Ascending aorta (tissue), 2 donors: ENCODE results near the gene CBFA2T2. TPM values are rescaled to one million over a fixed set of nuclear protein-coding genes. Genes with fewer than 3 reads are reported as not detected.
A peak's percentile ranks its signal among the peaks of the same experiment; 100 is the strongest.

Experiments used
- DNase-seq, 2 donors: peaks; one replicate each; pipeline ENCODE4 v3.0.0-alpha.2; 2019; ENCODE audit warnings: low spot score in 2 of 2
- H3K27ac ChIP-seq, 2 donors: fragments of 200-600 bp; sonication (generic); one replicate each; pipeline ENCODE4 v1.5.1; 2016 to 2017; ENCODE audit warnings: mild to moderate bottlenecking in 1 of 2
- H3K27me3 ChIP-seq: fragments of 200-600 bp; sonication (generic); one replicate; pipeline ENCODE4 v1.5.1; 2017
- H3K36me3 ChIP-seq, 2 donors: fragments of 200-600 bp; sonication (generic); one replicate each; pipeline ENCODE4 v1.5.1; 2016
- H3K4me1 ChIP-seq, 2 donors: fragments of 200-600 bp; sonication (generic); one replicate each; pipeline ENCODE4 v1.5.1; 2016 to 2017; ENCODE audit warnings: mild to moderate bottlenecking in 1 of 2
- H3K4me3 ChIP-seq, 2 donors: fragments of 200-600 bp; sonication (generic); one replicate each; pipeline ENCODE4 v1.5.1; 2016 to 2017; ENCODE audit warnings: mild to moderate bottlenecking in 1 of 2
- H3K9me3 ChIP-seq, 2 donors: fragments of 200-600 bp; sonication (generic); one replicate each; pipeline ENCODE4 v1.5.1; 2016
- intact Hi-C: fragments of 100-400 bp; cut with DNase I; formaldehyde crosslinking; loops from one replicate; pipeline ENCODE4 v1.15.1; 2023
- total RNA-seq: library from RNA; depleted of rRNA; stranded (reverse); fragments of >200 nt; gene quantifications from one replicate; pipeline ENCODE4 v1.1.0, GENCODE V29; 2016
- TF ChIP-seq, protein P1 (sequence below), 3 experiments: fragments of 200-600 bp in 2 of 3; fragments of 450-650 bp in 1 of 3; sonication (generic) in 2 of 3; IDR thresholded peaks; one replicate each; pipeline ENCODE4 v1.5.1; 2016 to 2019; ENCODE audit warnings: antibody characterized with exemption in 3 of 3, mild to moderate bottlenecking in 1 of 3, moderate library complexity in 1 of 3

The CBFA2T2 gene
- total RNA-seq, 1 donor from 2014 or later, result 22.4 TPM

- TF ChIP-seq, protein P1, sequence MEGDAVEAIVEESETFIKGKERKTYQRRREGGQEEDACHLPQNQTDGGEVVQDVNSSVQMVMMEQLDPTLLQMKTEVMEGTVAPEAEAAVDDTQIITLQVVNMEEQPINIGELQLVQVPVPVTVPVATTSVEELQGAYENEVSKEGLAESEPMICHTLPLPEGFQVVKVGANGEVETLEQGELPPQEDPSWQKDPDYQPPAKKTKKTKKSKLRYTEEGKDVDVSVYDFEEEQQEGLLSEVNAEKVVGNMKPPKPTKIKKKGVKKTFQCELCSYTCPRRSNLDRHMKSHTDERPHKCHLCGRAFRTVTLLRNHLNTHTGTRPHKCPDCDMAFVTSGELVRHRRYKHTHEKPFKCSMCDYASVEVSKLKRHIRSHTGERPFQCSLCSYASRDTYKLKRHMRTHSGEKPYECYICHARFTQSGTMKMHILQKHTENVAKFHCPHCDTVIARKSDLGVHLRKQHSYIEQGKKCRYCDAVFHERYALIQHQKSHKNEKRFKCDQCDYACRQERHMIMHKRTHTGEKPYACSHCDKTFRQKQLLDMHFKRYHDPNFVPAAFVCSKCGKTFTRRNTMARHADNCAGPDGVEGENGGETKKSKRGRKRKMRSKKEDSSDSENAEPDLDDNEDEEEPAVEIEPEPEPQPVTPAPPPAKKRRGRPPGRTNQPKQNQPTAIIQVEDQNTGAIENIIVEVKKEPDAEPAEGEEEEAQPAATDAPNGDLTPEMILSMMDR (IDR thresholded peaks at IDR 0.05), result no peak
- Histone ChIP-seq H3K4me3 (peak overlapping the region; percentile 43 to 62), H3K9me3 (no peaks in the 10 kb centered on the region), H3K27ac (no peak overlapping the region), H3K36me3 (no peaks in the 10 kb centered on the region), H3K4me1 (peaks cover 10 to 12% of the 10 kb centered on the region in 2 donors), H3K27me3 (no peaks in the 10 kb centered on the region)
- intact Hi-C loops, result no loop called here
- DNase-seq, result no peak
Observed at GRCh38 chr20:33685328-33686099, 195.6 kb downstream of the CBFA2T2 start.

DNA sequence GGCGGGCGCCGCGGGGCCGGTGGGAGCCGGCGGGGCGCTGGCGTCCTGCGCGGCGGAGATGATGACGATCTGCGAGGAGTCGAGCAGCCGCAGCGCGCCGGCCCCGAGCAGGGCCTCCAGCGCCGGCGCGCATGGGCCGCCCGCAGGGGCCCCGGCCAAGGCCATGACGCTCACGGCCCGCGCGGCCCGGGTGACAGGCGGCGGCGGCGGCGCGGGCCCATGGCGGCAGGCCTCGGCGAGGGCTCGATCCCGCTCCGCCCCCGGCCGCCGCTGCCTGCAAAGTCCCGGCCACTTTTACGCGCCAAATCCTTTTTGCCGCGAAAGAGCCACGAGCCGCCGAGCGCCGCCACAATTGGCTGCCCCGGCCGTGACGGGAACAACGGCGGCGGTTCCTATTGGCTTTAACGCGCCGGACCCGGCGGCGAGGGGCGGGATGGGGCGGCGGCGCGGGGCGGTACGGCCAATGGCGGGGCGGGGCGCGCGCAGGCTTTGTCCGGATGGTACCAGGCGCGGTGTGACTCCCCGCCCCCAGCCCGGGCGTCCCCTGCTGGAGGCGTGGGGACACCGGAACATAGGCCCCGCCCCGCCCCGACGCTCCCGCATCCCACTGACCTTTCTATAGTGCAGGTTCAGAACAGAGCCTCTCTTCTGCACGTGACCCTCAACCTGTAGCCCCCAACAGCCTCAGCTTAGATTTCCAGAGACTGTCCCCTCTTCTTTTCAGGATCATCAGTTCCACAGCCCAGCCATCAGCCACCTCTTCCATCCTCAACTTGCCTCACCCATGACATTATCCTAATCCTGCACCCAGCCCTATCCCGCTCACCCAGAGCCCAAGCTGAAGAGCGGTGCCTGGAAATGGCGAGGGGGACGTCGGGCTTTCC is 196.4 kb downstream of the CBFA2T2 start, which contains the start of gene E2F1:
E2F1 (minus strand) TSS at position 286 of the 884 bp plus-strand sequence; CDS start at position 165, 121 bp downstream.
- intact Hi-C loops, result no loop called here

DNA sequence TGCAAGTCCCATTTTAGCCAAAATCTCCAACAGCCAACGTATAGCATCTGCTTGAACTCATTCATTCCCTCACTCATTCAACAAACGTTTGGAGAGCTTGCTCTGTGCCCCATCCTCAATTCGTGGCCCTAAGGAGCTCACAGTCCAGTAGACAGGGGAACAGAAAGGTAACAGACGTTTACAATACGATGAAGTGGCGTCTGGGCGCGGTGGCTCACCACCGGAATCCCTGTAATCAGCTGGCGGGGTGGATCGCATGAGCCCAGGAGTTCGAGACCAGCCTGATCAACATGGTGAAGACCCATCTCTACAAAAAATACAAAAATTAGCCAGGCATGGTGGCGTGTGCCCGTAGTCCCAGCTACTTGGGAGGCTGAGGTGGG is 197.1 kb downstream of the CBFA2T2 start:
- no peaks in the 10 kb centered on the region for H3K36me3 ChIP-seq
- H3K4me1 ChIP-seq, result peaks cover 3 to 4% of the 10 kb centered on the region in 2 donors
- intact Hi-C loops, result no loop called here
- no peaks in the 10 kb centered on the region for H3K9me3 ChIP-seq
- H3K4me3 ChIP-seq, result peak overlapping the region in 1 of 2 donors; percentile 43
- peak overlapping the region; percentile 46 to 58 for H3K27ac ChIP-seq
- no peaks in the 10 kb centered on the region for H3K27me3 ChIP-seq
- TF ChIP-seq, protein P1 (IDR thresholded peaks at IDR 0.05), result no peak
- no peak for DNase-seq

More for the DNA sequence above, 196.4 kb downstream of the CBFA2T2 start, which contains the start of gene E2F1:
- Histone ChIP-seq H3K4me3 (peak within 1 kb of the TSS; percentile 43 to 62), H3K4me1 (peaks cover 4 to 6% of the 10 kb centered on the region in 2 donors), H3K36me3 (no peaks in the 10 kb centered on the region), H3K27me3 (no peaks in the 10 kb centered on the region), H3K9me3 (no peaks in the 10 kb centered on the region), H3K27ac (peak within 1 kb of the TSS; percentile 46 to 58)
- DNase-seq, result peak; percentile 79 to 97
- TF ChIP-seq, protein P1 (IDR thresholded peaks at IDR 0.05), result peak; percentile 11 to 49 (median 25)

DNA sequence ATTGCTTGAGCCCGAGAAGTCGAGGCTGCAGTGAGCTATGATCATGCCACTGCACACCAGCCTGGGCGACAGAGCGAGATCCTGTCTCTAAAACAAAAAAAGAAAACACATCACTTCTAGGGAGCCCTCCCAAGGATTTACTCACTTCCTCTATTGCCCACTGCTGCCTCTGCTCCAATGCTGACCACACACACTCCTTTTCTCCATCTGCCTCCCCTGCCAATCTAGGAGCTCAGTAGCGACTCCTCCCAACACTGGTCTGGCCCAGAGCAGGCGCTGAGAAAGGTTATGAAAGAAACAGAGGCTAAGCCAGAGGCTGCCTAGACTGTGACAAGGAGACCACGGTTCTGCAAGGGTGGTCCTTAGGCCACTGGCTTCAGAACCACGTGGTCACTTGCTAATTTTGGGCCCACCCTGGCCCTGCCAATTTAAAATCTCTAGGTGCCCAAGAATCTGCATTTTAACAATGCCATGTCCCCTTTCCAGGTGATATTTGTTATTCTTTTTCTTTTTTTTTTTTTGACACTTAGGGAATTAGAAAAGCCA is 197.5 kb downstream of the CBFA2T2 start:
- Histone ChIP-seq H3K36me3 (no peaks in the 10 kb centered on the region), H3K27me3 (no peaks in the 10 kb centered on the region), H3K9me3 (no peaks in the 10 kb centered on the region), H3K27ac (peak overlapping the region; percentile 9 to 58), H3K4me3 (no peak overlapping the region), H3K4me1 (peaks cover 3 to 4% of the 10 kb centered on the region in 2 donors)
- intact Hi-C loops, result no loop called here
- TF ChIP-seq, protein P1 (IDR thresholded peaks at IDR 0.05), result no peak
- DNase-seq, result no peak
